Ovary (tissue), 3 donors: ENCODE results near the gene FBXL17.

ENCODE experiments used
- EP300 ChIP-seq: sonication (generic); formaldehyde crosslinking; IDR thresholded peaks from one replicate; pipeline ENCODE4 v1.6.1; 2017; ENCODE audit warnings: antibody characterized with exemption
- POLR2A ChIP-seq: fragments of 450-650 bp; IDR thresholded peaks from one replicate; pipeline ENCODE4 v1.6.1; 2017; ENCODE audit warnings: antibody characterized with exemption, mild to moderate bottlenecking, moderate library complexity
- TF ChIP-seq, protein P1 (sequence below), 3 donors: fragments of 450-650 bp in 2 of 3; fragments of 200-600 bp in 1 of 3; IDR thresholded peaks; one replicate each; pipeline versions ENCODE4 v1.5.1 to v1.8.0; 2016 to 2022; ENCODE audit warnings: antibody characterized with exemption in 3 of 3, mild to moderate bottlenecking in 1 of 3
- donor health status: DM: no; HTN: no; CAD: no.

DNA sequence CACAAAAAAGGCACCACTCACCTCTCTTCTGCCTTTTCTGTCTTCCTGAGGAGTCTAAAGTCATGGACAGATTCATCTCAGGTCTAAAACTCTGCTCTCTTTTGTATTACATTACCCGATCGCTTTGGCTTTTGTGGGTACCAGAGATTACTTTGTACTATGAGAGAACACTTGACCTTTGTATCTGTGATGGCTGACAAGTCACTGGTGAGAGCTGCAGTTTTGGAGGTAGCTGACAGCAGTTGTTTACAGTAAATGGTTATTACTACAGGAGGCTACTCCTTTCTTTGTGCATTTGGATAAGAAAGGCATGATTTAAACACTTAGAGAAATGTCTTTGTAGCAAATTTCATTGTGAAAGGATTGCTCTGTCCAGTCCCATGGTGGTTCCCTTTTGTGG lies 307.3 kb downstream of the FBXL17 start:
- TF ChIP-seq, protein P1, sequence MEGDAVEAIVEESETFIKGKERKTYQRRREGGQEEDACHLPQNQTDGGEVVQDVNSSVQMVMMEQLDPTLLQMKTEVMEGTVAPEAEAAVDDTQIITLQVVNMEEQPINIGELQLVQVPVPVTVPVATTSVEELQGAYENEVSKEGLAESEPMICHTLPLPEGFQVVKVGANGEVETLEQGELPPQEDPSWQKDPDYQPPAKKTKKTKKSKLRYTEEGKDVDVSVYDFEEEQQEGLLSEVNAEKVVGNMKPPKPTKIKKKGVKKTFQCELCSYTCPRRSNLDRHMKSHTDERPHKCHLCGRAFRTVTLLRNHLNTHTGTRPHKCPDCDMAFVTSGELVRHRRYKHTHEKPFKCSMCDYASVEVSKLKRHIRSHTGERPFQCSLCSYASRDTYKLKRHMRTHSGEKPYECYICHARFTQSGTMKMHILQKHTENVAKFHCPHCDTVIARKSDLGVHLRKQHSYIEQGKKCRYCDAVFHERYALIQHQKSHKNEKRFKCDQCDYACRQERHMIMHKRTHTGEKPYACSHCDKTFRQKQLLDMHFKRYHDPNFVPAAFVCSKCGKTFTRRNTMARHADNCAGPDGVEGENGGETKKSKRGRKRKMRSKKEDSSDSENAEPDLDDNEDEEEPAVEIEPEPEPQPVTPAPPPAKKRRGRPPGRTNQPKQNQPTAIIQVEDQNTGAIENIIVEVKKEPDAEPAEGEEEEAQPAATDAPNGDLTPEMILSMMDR (IDR thresholded peaks at IDR 0.05): no peak
- no peak for TF ChIP-seq POLR2A
- TF ChIP-seq EP300: no peak
